Lower lobe of right lung (tissue), 2 donors: ENCODE data around the gene DNMT1. TPM values are rescaled to one million over a fixed set of nuclear protein-coding genes. Genes with fewer than 3 reads are reported as not detected.

Source experiments
- ATAC-seq, 2 donors: fragments of 200-7000 bp; cut with Tn5 transposase; one replicate each; pipeline ENCODE4 v1.9.1; 2020 to 2022; ENCODE audit warnings: mild to moderate bottlenecking in 2 of 2, moderate library complexity in 2 of 2
- DNase-seq: peaks from one replicate; pipeline ENCODE4 v3.0.0-alpha.2; 2020
- H3K27ac ChIP-seq: fragments of 200-600 bp; one replicate; pipeline ENCODE4 v1.8.0; 2022
- H3K27me3 ChIP-seq: fragments of 200-600 bp; one replicate; pipeline ENCODE4 v1.8.0; 2022; ENCODE audit warnings: low read depth
- H3K36me3 ChIP-seq: fragments of 200-600 bp; one replicate; pipeline ENCODE4 v1.8.0; 2022; ENCODE audit warnings: mild to moderate bottlenecking
- H3K4me1 ChIP-seq: fragments of 200-600 bp; one replicate; pipeline ENCODE4 v1.8.0; 2022
- H3K4me3 ChIP-seq: fragments of 200-600 bp; one replicate; pipeline ENCODE4 v1.8.0; 2022; ENCODE audit warnings: mild to moderate bottlenecking
- H3K9me3 ChIP-seq: fragments of 200-600 bp; one replicate; pipeline ENCODE4 v1.8.0; 2022
- CTCF ChIP-seq: fragments of 200-600 bp; IDR thresholded peaks from one replicate; pipeline ENCODE4 v1.8.0; 2022; ENCODE audit warnings: antibody characterized with exemption, mild to moderate bottlenecking
- intact Hi-C: fragments of 100-400 bp; cut with DNase I; formaldehyde crosslinking; loops from one replicate; pipeline ENCODE4 v1.11.0; 2022
- total RNA-seq: library from RNA; stranded (reverse); fragmentation: NEBNext Ultra II Directional; extraction: Animal tissue kit (Norgen Biotek cat#: 25700); gene quantifications from one replicate; pipeline ENCODE4 v1.2.1, GENCODE V29; 2021
- donor health status: DM: no; HTN: yes; CAD: no; lungs with severe emphysema.

Gene DNMT1
- total RNA-seq, 1 donor from 2014 or later: 65.5 TPM

- Histone ChIP-seq H3K4me1 (peaks cover 25% of the 10 kb centered on the region), H3K4me3 (peak overlapping the region; percentile 97), H3K27ac (no peak overlapping the region), H3K36me3 (peaks cover 43% of the 10 kb centered on the region), H3K9me3 (no peaks in the 10 kb centered on the region), H3K27me3 (no peaks in the 10 kb centered on the region)
- DNase-seq: no peak
- TF ChIP-seq CTCF: no peak
- no peak for ATAC-seq
- intact Hi-C loops: no loop called here
Observed at GRCh38 chr19:10107254-10107653, 87.5 kb downstream of the DNMT1 start.

- H3K4me3 ChIP-seq: peak within 1 kb of the TSS; percentile 97
- TF ChIP-seq CTCF: no peak
- H3K36me3 ChIP-seq: peaks cover 41% of the 10 kb centered on the region
- intact Hi-C loops: no loop called here
- ATAC-seq (peak; percentile 98), DNase-seq (peak; percentile 98)
- no peaks in the 10 kb centered on the region for H3K27me3 ChIP-seq
- peaks cover 25% of the 10 kb centered on the region for H3K4me1 ChIP-seq
- no peaks in the 10 kb centered on the region for H3K9me3 ChIP-seq
- H3K27ac ChIP-seq: peak within 1 kb of the TSS; percentile 88
Observed at GRCh38 chr19:10106100-10106936, 88.4 kb downstream of the DNMT1 start, which contains the start of gene PPAN. TSS of gene PPAN (plus strand) at chr19:10106362. CDS start at chr19:10106395, 33 bp downstream.

GRCh38 chr19:10105509-10106099 is 89.1 kb downstream of the DNMT1 start:
- no peak for ATAC-seq
- intact Hi-C loops: no loop called here
- H3K27ac ChIP-seq: peak overlapping the region; percentile 88
- no peak for TF ChIP-seq CTCF
- no peak for DNase-seq
- H3K4me3 ChIP-seq: peak overlapping the region; percentile 97
- H3K36me3 ChIP-seq: peaks cover 34% of the 10 kb centered on the region
- no peaks in the 10 kb centered on the region for H3K9me3 ChIP-seq
- H3K4me1 ChIP-seq: peaks cover 25% of the 10 kb centered on the region
- H3K27me3 ChIP-seq: no peaks in the 10 kb centered on the region

- Histone ChIP-seq H3K27ac (no peak overlapping the region), H3K27me3 (no peaks in the 10 kb centered on the region), H3K4me1 (peaks cover 25% of the 10 kb centered on the region), H3K9me3 (no peaks in the 10 kb centered on the region), H3K4me3 (no peak overlapping the region), H3K36me3 (peaks cover 27% of the 10 kb centered on the region)
- DNase-seq (no peak), ATAC-seq (peak; percentile 12 to 37)
- no peak for TF ChIP-seq CTCF
- intact Hi-C loops: no loop called here
Observed at GRCh38 chr19:10104665-10105508, 89.9 kb downstream of the DNMT1 start.

- intact Hi-C loops: no loop called here
- ATAC-seq: no peak
- no peak for TF ChIP-seq CTCF
- H3K4me3 ChIP-seq: no peak overlapping the region
- H3K9me3 ChIP-seq: no peaks in the 10 kb centered on the region
- H3K27ac ChIP-seq: no peak overlapping the region
- no peak for DNase-seq
- no peaks in the 10 kb centered on the region for H3K27me3 ChIP-seq
- H3K4me1 ChIP-seq: peaks cover 25% of the 10 kb centered on the region
- peaks cover 19% of the 10 kb centered on the region for H3K36me3 ChIP-seq
Observed at GRCh38 chr19:10104130-10104513, 90.6 kb downstream of the DNMT1 start.
